OCI-LY1 (cell line): ENCODE data around the gene PLCB2.

ENCODE experiments used
- H2AFZ ChIP-seq: fragments of 200-600 bp; sonication (generic), shearing (Covaris generic); 2 replicates; pipeline ENCODE4 v1.6.0; 2014; ENCODE audit warnings: antibody characterized with exemption, mild to moderate bottlenecking, low read length
- H3F3A ChIP-seq: fragments of 200-600 bp; sonication (generic), shearing (Covaris generic); 2 replicates; pipeline ENCODE4 v1.6.0; 2014; ENCODE audit warnings: mild to moderate bottlenecking, antibody characterized with exemption, low read length, moderate library complexity; ENCODE audit not compliant: insufficient read depth
- H3K27ac ChIP-seq: fragments of 200-600 bp; sonication (generic); 2 replicates; pipeline ENCODE4 v1.5.1; 2014; ENCODE audit warnings: low read length, mixed run types, mild to moderate bottlenecking, low read depth; ENCODE audit not compliant: poor library complexity, severe bottlenecking
- H3K27me3 ChIP-seq: fragments of 200-600 bp; sonication (generic); 2 replicates; pipeline ENCODE4 v1.6.0; 2014; ENCODE audit warnings: antibody characterized with exemption, mild to moderate bottlenecking, low read length, moderate library complexity; ENCODE audit not compliant: insufficient read depth
- H3K36me3 ChIP-seq: fragments of 200-600 bp; sonication (generic); 2 replicates; pipeline ENCODE4 v1.6.1; 2014; ENCODE audit warnings: mild to moderate bottlenecking, antibody characterized with exemption, low read length, moderate library complexity, mixed read lengths; ENCODE audit not compliant: insufficient read depth
- H3K4me1 ChIP-seq: fragments of 200-600 bp; sonication (generic); 2 replicates; pipeline ENCODE4 v1.5.1; 2014; ENCODE audit warnings: mild to moderate bottlenecking, low read length, moderate library complexity; ENCODE audit not compliant: insufficient read depth, severe bottlenecking
- H3K4me2 ChIP-seq: fragments of 200-600 bp; sonication (generic), shearing (Covaris generic); 2 replicates; pipeline ENCODE4 v1.6.1; 2014; ENCODE audit warnings: low read length
- H3K4me3 ChIP-seq: fragments of 200-600 bp; sonication (generic); 2 replicates; pipeline ENCODE4 v1.5.1; 2014; ENCODE audit warnings: low read length, low read depth, mild to moderate bottlenecking, mixed read lengths; ENCODE audit not compliant: poor library complexity, severe bottlenecking
- H3K79me2 ChIP-seq: fragments of 200-600 bp; shearing (Covaris generic); 2 replicates; pipeline ENCODE4 v1.6.1; 2016; ENCODE audit warnings: mixed run types, low read length, mixed read lengths; ENCODE audit not compliant: insufficient read depth
- H3K9ac ChIP-seq: fragments of 200-600 bp; sonication (generic), shearing (Covaris generic); 2 replicates; pipeline ENCODE4 v1.6.1; 2014; ENCODE audit warnings: mild to moderate bottlenecking, low read length, mixed read lengths
- H3K9me2 ChIP-seq: fragments of 200-600 bp; sonication (generic), shearing (Covaris generic); 2 replicates; pipeline ENCODE4 v1.6.1; 2014; ENCODE audit warnings: low read depth, mild to moderate bottlenecking, low read length, mixed read lengths
- H3K9me3 ChIP-seq: fragments of 200-600 bp; shearing (Covaris generic); 2 replicates; pipeline ENCODE4 v1.6.1; 2014; ENCODE audit warnings: low read length, mixed read lengths
- H4K20me1 ChIP-seq: fragments of 200-600 bp; sonication (generic), shearing (Covaris generic); 2 replicates; pipeline ENCODE4 v1.6.0; 2016; ENCODE audit warnings: mild to moderate bottlenecking, low read length; ENCODE audit not compliant: insufficient read depth
- CTCF ChIP-seq: fragments of 200-600 bp; sonication (generic), shearing (Covaris generic); IDR thresholded peaks from 2 replicates; pipeline ENCODE4 v1.5.1; 2017; ENCODE audit warnings: mild to moderate bottlenecking, antibody characterized with exemption, low read length, moderate library complexity, mixed read lengths
- EZH2 ChIP-seq: fragments of 200-600 bp; sonication (generic), shearing (Covaris generic); IDR thresholded peaks from 2 replicates; pipeline ENCODE4 v1.8.0; 2017; ENCODE audit warnings: borderline replicate concordance, mixed run types, mild to moderate bottlenecking, antibody characterized with exemption, low read length, moderate library complexity, mixed read lengths

PLCB2 gene

GRCh38 chr15:40243126-40243810 is 64.5 kb downstream of the PLCB2 start:
- H2AFZ ChIP-seq: no peak overlapping the region
- H3F3A ChIP-seq: no peaks in the 10 kb centered on the region
- H3K27ac ChIP-seq: no peak overlapping the region
- H3K4me2 ChIP-seq: no peak overlapping the region
- H3K9me3 ChIP-seq: no peaks in the 10 kb centered on the region
- no peaks in the 10 kb centered on the region for H4K20me1 ChIP-seq
- H3K4me1 ChIP-seq: peaks cover 12% of the 10 kb centered on the region
- no peak overlapping the region for H3K4me3 ChIP-seq
- H3K79me2 ChIP-seq: no peaks in the 10 kb centered on the region
- no peak overlapping the region for H3K9ac ChIP-seq
- no peaks in the 10 kb centered on the region for H3K9me2 ChIP-seq
- TF ChIP-seq EZH2 (no peak), CTCF (no peak)
- H3K27me3 ChIP-seq: no peaks in the 10 kb centered on the region; the same call in 1 of the 2 replicates
- no peaks in the 10 kb centered on the region for H3K36me3 ChIP-seq

- Histone ChIP-seq H3K4me3 (no peak overlapping the region), H3K9me3 (no peaks in the 10 kb centered on the region), H3K9me2 (no peaks in the 10 kb centered on the region), H3K36me3 (no peaks in the 10 kb centered on the region), H3K9ac (no peak overlapping the region), H3K27me3 (no peaks in the 10 kb centered on the region; the same call in 1 of the 2 replicates), H2AFZ (no peak overlapping the region), H3K27ac (no peak overlapping the region), H3F3A (no peaks in the 10 kb centered on the region), H3K79me2 (no peaks in the 10 kb centered on the region), H3K4me2 (no peak overlapping the region), H3K4me1 (peaks cover 13% of the 10 kb centered on the region), H4K20me1 (no peaks in the 10 kb centered on the region)
- TF ChIP-seq EZH2: no peak
- TF ChIP-seq CTCF: no peak
Observed at GRCh38 chr15:40242601-40243000, 65.1 kb downstream of the PLCB2 start.

- no peak overlapping the region for H3K9ac ChIP-seq
Observed at GRCh38 chr15:40242213-40242599, 65.5 kb downstream of the PLCB2 start.

More at GRCh38 chr15:40242213-40242599, 65.5 kb downstream of the PLCB2 start:
- H3K4me2 ChIP-seq: no peak overlapping the region
- H3K27me3 ChIP-seq: no peaks in the 10 kb centered on the region; the same call in 1 of the 2 replicates
- H3K36me3 ChIP-seq: no peaks in the 10 kb centered on the region
- H3K4me3 ChIP-seq: no peak overlapping the region
- no peak overlapping the region for H3K27ac ChIP-seq
- no peaks in the 10 kb centered on the region for H3K9me3 ChIP-seq
- H3K9me2 ChIP-seq: no peaks in the 10 kb centered on the region
- H3K79me2 ChIP-seq: no peaks in the 10 kb centered on the region
- no peak for TF ChIP-seq EZH2
- TF ChIP-seq CTCF: no peak
- no peaks in the 10 kb centered on the region for H4K20me1 ChIP-seq
- H3F3A ChIP-seq: no peaks in the 10 kb centered on the region
- no peak overlapping the region for H2AFZ ChIP-seq
- peaks cover 13% of the 10 kb centered on the region for H3K4me1 ChIP-seq
